Mesendoderm (in vitro differentiated cells): Measurements from ENCODE around the gene ADAT1.

Experiments used
- DNase-seq: peaks from one replicate; pipeline ENCODE4 v3.0.0; 2013
- H2AK5ac ChIP-seq: 2 replicates; pipeline ENCODE4 v1.6.1; 2013; ENCODE audit warnings: low read length, inconsistent platforms
- H2BK120ac ChIP-seq: 2 replicates; pipeline ENCODE4 v1.6.1; 2013; ENCODE audit warnings: low read depth, mild to moderate bottlenecking, low read length, moderate library complexity, mixed read lengths
- H2BK15ac ChIP-seq: replicated peaks from 2 replicates; pipeline ENCODE4 v1.6.1; 2013; ENCODE audit warnings: low read depth, mild to moderate bottlenecking, moderate library complexity
- H2BK5ac ChIP-seq: 2 replicates; pipeline ENCODE4 v1.6.1; 2013; ENCODE audit warnings: low read length, inconsistent platforms
- H3K18ac ChIP-seq: 2 replicates; pipeline ENCODE4 v1.6.1; 2013; ENCODE audit warnings: mild to moderate bottlenecking, low read length, mixed read lengths
- H3K23ac ChIP-seq: one replicate; pipeline ENCODE4 v1.6.1; 2013; ENCODE audit warnings: low read length
- H3K27ac ChIP-seq: 2 replicates; pipeline ENCODE4 v1.5.1; 2013; ENCODE audit warnings: low read depth, mild to moderate bottlenecking, inconsistent platforms, low read length, moderate library complexity
- H3K27me3 ChIP-seq: 2 replicates; pipeline ENCODE4 v1.6.1; 2013; ENCODE audit warnings: low read length, control low read depth, mild to moderate bottlenecking, inconsistent platforms; ENCODE audit not compliant: insufficient read depth, poor library complexity
- H3K36me3 ChIP-seq: 2 replicates; pipeline ENCODE4 v1.6.1; 2013; ENCODE audit warnings: low read length, inconsistent platforms; ENCODE audit not compliant: control insufficient read depth, insufficient read depth
- H3K4ac ChIP-seq: one replicate; pipeline ENCODE4 v1.6.1; 2013; ENCODE audit warnings: low read depth, mild to moderate bottlenecking, low read length, moderate library complexity
- H3K4me1 ChIP-seq: 2 replicates; pipeline ENCODE4 v1.6.1; 2013; ENCODE audit warnings: low read depth, low read length, inconsistent platforms; ENCODE audit not compliant: control insufficient read depth
- H3K4me2 ChIP-seq: 2 replicates; pipeline ENCODE4 v1.6.1; 2013; ENCODE audit warnings: low read length
- H3K4me3 ChIP-seq: 2 replicates; pipeline ENCODE4 v1.5.1; 2013; ENCODE audit warnings: mild to moderate bottlenecking, low read length
- H3K56ac ChIP-seq: one replicate; pipeline ENCODE4 v1.6.1; 2013; ENCODE audit warnings: low read length
- H3K79me1 ChIP-seq: 2 replicates; pipeline ENCODE4 v1.6.1; 2013; ENCODE audit warnings: low read length, inconsistent platforms
- H3K79me2 ChIP-seq: 2 replicates; pipeline ENCODE4 v1.6.1; 2013; ENCODE audit warnings: mild to moderate bottlenecking, low read length; ENCODE audit not compliant: control insufficient read depth, insufficient read depth
- H3K9ac ChIP-seq: 2 replicates; pipeline ENCODE4 v1.6.1; 2013; ENCODE audit warnings: low read length, inconsistent platforms
- H4K5ac ChIP-seq: one replicate; pipeline ENCODE4 v1.6.1; 2013; ENCODE audit warnings: low read length
- H4K8ac ChIP-seq: one replicate; pipeline ENCODE4 v1.6.1; 2013; ENCODE audit warnings: low read depth, mild to moderate bottlenecking, control low read depth, low read length, moderate library complexity
- WGBS: extraction: QIAGEN DNeasy Blood & Tissue Kit; methylation state at CpG from one replicate; pipeline ENCODE4 v1.1.7; 2013; ENCODE audit warnings: low lambda C conversion rate, missing lambda C conversion rate; ENCODE audit not compliant: insufficient coverage; ENCODE audit errors: extremely low coverage; 5-methylcytosine and 5-hydroxymethylcytosine counted together

ADAT1 gene

DNA sequence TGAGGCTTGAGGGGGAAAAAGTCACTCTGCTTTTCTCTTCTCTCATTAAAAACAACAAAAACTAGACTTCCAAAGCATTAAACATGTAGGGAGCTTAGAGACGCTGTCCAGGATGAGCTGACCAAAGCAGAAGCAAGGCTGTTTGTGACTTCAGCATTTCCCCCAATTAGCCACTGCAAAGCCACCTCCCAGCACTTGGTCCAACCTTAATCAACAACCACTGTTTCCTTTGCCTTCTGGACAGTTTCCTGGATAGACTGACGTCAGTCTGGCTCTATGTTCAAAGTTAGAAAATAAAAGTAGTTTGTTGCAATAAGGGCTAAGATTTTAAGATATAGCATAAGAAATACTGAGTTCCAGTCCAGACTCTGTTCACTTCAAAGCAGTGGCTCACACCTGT lies 70.1 kb downstream of the ADAT1 start:
- Histone ChIP-seq H3K56ac (no peak overlapping the region), H3K4me1 (no peaks in the 10 kb centered on the region), H3K9ac (no peak overlapping the region), H3K36me3 (no peaks in the 10 kb centered on the region), H3K79me1 (no peaks in the 10 kb centered on the region), H2BK15ac (no peak overlapping the region), H2BK5ac (no peak overlapping the region), H3K18ac (no peak overlapping the region), H3K23ac (no peak overlapping the region), H3K4me3 (no peak overlapping the region), H3K4ac (no peak overlapping the region), H4K5ac (no peak overlapping the region), H2BK120ac (no peak overlapping the region), H3K27me3 (no peaks in the 10 kb centered on the region), H3K4me2 (no peak overlapping the region), H3K27ac (no peak overlapping the region), H2AK5ac (no peak overlapping the region), H3K79me2 (no peaks in the 10 kb centered on the region), H4K8ac (no peak overlapping the region)
- WGBS: no CpG with 5 or more reads among the region's 2 CpGs
- no peak for DNase-seq

DNA sequence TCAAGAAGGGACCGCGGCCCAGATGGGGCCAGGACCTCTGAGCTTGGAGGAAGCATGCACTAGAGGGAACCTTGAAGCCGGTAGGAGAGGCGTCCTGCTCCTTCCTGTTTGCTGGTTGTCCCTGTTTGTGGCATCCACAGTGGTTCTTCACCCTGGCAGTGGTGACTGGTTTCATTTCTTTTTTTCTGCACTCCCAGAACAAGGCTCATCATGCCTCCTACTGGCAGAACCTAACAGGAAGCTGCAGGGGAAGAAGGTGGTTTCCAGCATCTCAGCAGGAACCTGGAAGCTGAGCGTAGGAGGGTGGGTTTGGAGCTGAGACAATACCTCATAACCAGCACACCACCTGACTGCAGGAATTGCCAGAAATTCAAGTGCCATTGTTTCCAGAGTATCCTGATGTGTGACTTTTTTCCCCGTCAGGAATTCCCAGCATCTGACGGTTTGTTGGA lies 72.8 kb downstream of the ADAT1 start:
- Histone ChIP-seq H4K8ac (no peak overlapping the region), H3K27me3 (no peaks in the 10 kb centered on the region), H3K18ac (no peak overlapping the region), H2BK120ac (no peak overlapping the region), H2BK5ac (no peak overlapping the region), H3K4ac (no peak overlapping the region), H3K4me3 (no peak overlapping the region), H3K56ac (no peak overlapping the region), H3K27ac (no peak overlapping the region), H3K79me2 (no peaks in the 10 kb centered on the region), H3K36me3 (no peaks in the 10 kb centered on the region), H3K79me1 (no peaks in the 10 kb centered on the region), H3K4me2 (no peak overlapping the region), H2AK5ac (no peak overlapping the region), H4K5ac (no peak overlapping the region), H2BK15ac (no peak overlapping the region), H3K9ac (no peak overlapping the region), H3K4me1 (no peaks in the 10 kb centered on the region), H3K23ac (no peak overlapping the region)
- DNase-seq: peak; percentile 92
- no CpG with 5 or more reads among the region's 7 CpGs for WGBS
